Lung (tissue), 12 donors: ENCODE measurements around the gene TMEM247. TPM values are rescaled to one million over a fixed set of nuclear protein-coding genes. Genes with fewer than 3 reads are reported as not detected.

Experiments used
- ATAC-seq: fragments of 200-7000 bp; cut with Tn5 transposase; one replicate; pipeline ENCODE4 v1.9.1; 2020; ENCODE audit warnings: moderate number of reproducible peaks; ENCODE audit not compliant: insufficient read depth, low FRiP score
- DNase-seq, 3 donors: peaks; one replicate each; pipeline ENCODE4 v3.0.0-alpha.2; 2013 to 2017
- H3K27ac ChIP-seq, 2 donors: one replicate each; pipeline ENCODE4 v1.5.1; 2013; ENCODE audit warnings: mild to moderate bottlenecking in 2 of 2, moderate library complexity in 2 of 2, control low read depth in 1 of 2, inconsistent platforms in 1 of 2, low read depth in 1 of 2, low read length in 1 of 2
- H3K27me3 ChIP-seq, 3 donors: one replicate each; pipeline ENCODE4 v1.5.1; 2013; ENCODE audit warnings: low read length in 2 of 3; ENCODE audit not compliant: control insufficient read depth in 3 of 3, insufficient read depth in 3 of 3
- H3K36me3 ChIP-seq, 4 donors: one replicate each; pipeline ENCODE4 v1.5.1; 2013; ENCODE audit warnings: low read length in 4 of 4, mild to moderate bottlenecking in 1 of 4, moderate library complexity in 1 of 4; ENCODE audit not compliant: control insufficient read depth in 4 of 4, insufficient read depth in 4 of 4
- H3K4me1 ChIP-seq, 5 donors: one replicate each; pipeline ENCODE4 v1.5.1; 2013; ENCODE audit warnings: low read length in 5 of 5, mild to moderate bottlenecking in 2 of 5, moderate library complexity in 1 of 5; ENCODE audit not compliant: control insufficient read depth in 5 of 5, insufficient read depth in 5 of 5
- H3K4me3 ChIP-seq: one replicate; pipeline ENCODE4 v1.5.1; 2013; ENCODE audit warnings: mild to moderate bottlenecking, control low read depth, moderate library complexity
- H3K9ac ChIP-seq, 2 donors: one replicate each; pipeline ENCODE4 v1.5.1; 2013; ENCODE audit warnings: low read length in 2 of 2, control low read depth in 1 of 2; ENCODE audit not compliant: insufficient read depth in 1 of 2
- H3K9me3 ChIP-seq, 4 donors: one replicate each; pipeline ENCODE4 v1.5.1; 2013; ENCODE audit warnings: low read length in 3 of 4, mild to moderate bottlenecking in 1 of 4, moderate library complexity in 1 of 4; ENCODE audit not compliant: control insufficient read depth in 4 of 4, insufficient read depth in 3 of 4
- WGBS, 2 donors: extraction: QIAGEN DNeasy Blood & Tissue Kit; methylation state at CpG; one replicate each; pipeline ENCODE4 v1.1.7; 2013; 5-methylcytosine and 5-hydroxymethylcytosine counted together
- polyA plus RNA-seq, 2 donors: library from polyadenylated mRNA; stranded (reverse); fragments of 200-250 nt; gene quantifications; one replicate each; pipeline ENCODE4 v1.2.1, GENCODE V29; 2013
- total RNA-seq, 2 donors: library from RNA; depleted of rRNA in 1 of 2; stranded (reverse); fragments of >200 nt in 1 of 2; gene quantifications; one replicate each; pipeline ENCODE4 v1.2.1, GENCODE V29; 2014 to 2021
- TF ChIP-seq, protein P1 (sequence below): IDR thresholded peaks from 2 replicates; pipeline ENCODE4 v1.5.1; 2012; ENCODE audit warnings: mild to moderate bottlenecking; ENCODE audit errors: control extremely low read depth, extremely low read depth
- donor health status: control.
- donor health status: control.
- donor health status: Bipolar disorder and iron deficiency.
- donor health status: healthy.
- donor health status: DM: yes; HTN: yes; CAD: no.

Gene TMEM247
- total and polyA plus RNA-seq, 4 donors = not detected

DNA sequence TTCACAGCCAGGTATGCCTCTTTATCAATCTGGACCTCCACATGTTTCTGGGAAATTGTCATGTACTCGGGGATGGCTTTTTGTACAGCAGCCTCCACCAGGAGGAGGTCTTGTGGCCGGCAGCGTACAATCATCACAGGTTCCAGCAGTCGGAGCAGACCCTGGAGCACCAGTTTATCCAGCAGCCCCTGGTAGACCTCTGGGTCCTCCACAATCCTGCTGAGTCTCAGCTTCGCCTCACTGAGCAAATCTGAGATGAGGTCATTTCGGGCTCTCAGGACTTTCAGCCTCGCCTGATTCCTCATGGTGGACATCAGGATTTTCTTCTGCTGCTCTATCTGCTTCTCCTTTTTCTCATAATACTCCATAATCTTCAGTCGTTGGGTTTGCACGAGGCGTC lies 32.8 kb downstream of the TMEM247 start:
- DNase-seq (no peak), ATAC-seq (no peak)
- Histone ChIP-seq H3K27me3 (no peaks in the 10 kb centered on the region), H3K36me3 (no peaks in the 10 kb centered on the region), H3K9me3 (peaks cover 0 to 7% (median 0%) of the 10 kb centered on the region in 4 donors), H3K27ac (no peak overlapping the region), H3K4me1 (no peaks in the 10 kb centered on the region), H3K4me3 (no peak overlapping the region), H3K9ac (no peak overlapping the region)
- 91 to 95% methylated on average over 10 of the region's 10 CpGs for WGBS, 2 donors
- TF ChIP-seq, protein P1, sequence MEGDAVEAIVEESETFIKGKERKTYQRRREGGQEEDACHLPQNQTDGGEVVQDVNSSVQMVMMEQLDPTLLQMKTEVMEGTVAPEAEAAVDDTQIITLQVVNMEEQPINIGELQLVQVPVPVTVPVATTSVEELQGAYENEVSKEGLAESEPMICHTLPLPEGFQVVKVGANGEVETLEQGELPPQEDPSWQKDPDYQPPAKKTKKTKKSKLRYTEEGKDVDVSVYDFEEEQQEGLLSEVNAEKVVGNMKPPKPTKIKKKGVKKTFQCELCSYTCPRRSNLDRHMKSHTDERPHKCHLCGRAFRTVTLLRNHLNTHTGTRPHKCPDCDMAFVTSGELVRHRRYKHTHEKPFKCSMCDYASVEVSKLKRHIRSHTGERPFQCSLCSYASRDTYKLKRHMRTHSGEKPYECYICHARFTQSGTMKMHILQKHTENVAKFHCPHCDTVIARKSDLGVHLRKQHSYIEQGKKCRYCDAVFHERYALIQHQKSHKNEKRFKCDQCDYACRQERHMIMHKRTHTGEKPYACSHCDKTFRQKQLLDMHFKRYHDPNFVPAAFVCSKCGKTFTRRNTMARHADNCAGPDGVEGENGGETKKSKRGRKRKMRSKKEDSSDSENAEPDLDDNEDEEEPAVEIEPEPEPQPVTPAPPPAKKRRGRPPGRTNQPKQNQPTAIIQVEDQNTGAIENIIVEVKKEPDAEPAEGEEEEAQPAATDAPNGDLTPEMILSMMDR = no peak

DNA sequence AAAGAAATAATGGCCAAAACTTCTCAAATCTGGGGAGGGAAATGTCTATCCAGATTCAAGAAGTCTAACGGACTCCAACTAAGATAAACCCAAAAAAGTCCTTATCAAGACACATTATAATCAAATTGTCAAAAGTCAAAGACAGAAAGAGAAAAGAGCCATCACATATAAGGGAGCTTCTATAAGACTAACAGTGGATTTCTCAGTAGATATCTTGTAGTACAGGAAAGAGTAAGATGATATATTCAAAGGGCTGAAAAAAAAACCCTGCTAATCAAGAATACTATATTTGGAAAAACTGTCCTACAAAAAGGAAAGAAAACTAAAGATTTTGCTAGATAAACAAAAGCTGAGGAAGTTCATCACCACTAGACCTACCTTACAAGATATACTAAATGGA lies 35.4 kb downstream of the TMEM247 start:
- 94 to 96% methylated on average over 1 of the region's 1 CpG for WGBS, 2 donors
- TF ChIP-seq, protein P1 = no peak
- Histone ChIP-seq H3K4me1 (peaks cover 0 to 12% (median 3%) of the 10 kb centered on the region in 5 donors), H3K4me3 (no peak overlapping the region), H3K27ac (no peak overlapping the region), H3K9me3 (peaks cover 0 to 7% (median 0%) of the 10 kb centered on the region in 4 donors), H3K36me3 (no peaks in the 10 kb centered on the region), H3K27me3 (no peaks in the 10 kb centered on the region), H3K9ac (no peak overlapping the region)
- DNase-seq (no peak), ATAC-seq (no peak)

DNA sequence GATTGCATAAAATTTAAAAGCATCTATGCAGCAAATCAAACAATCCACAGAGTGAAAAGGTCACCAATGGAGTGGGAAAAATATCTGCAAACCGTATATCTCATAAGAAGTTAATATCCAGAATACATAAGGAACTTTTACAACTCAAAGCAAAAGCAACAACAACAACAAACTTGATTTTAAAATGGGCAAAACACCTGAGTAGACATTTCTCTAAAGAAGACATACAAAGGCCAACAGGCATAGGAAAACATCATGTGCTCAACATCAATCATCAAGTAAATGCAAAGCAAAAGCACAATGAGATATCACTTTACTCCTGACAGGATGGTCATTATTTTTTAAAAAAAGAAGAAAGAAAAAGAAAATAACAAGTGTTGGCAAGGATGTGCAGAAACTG lies 38.1 kb downstream of the TMEM247 start:
- no peaks in the 10 kb centered on the region for H3K27me3 ChIP-seq
- H3K27ac ChIP-seq = no peak overlapping the region
- 84 to 96% methylated on average over 1 of the region's 1 CpG for WGBS, 2 donors
- DNase-seq (no peak), ATAC-seq (no peak)
- no peak overlapping the region for H3K4me3 ChIP-seq
- H3K9ac ChIP-seq = no peak overlapping the region
- TF ChIP-seq, protein P1 = no peak
- peaks cover 0 to 34% (median 16%) of the 10 kb centered on the region in 5 donors for H3K4me1 ChIP-seq
- no peaks in the 10 kb centered on the region for H3K36me3 ChIP-seq
- H3K9me3 ChIP-seq = peaks cover 0 to 7% (median 0%) of the 10 kb centered on the region in 4 donors

DNA sequence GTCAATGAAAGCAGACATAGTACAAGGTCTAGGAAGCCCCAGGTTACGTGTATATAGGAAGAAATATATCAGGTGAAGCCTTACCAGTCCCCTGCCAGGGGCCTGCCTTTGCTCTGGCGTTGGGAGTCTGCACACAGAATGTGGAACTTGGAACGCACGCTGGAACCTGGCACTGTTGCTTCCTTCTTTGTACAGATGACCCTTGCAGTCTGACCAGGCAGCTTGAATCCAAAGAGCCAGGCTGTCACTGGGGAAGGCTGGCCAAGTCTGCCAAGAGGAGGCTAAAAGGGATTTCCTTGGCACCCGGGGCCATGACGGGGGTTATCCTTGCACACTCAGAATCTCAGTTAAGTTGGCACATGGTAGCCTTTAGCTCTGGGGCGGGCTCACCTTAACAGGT lies 39.5 kb downstream of the TMEM247 start:
- Histone ChIP-seq H3K9me3 (peaks cover 0 to 7% (median 0%) of the 10 kb centered on the region in 4 donors), H3K36me3 (no peaks in the 10 kb centered on the region), H3K4me3 (no peak overlapping the region), H3K4me1 (peaks cover 0 to 34% (median 16%) of the 10 kb centered on the region in 5 donors), H3K27me3 (no peaks in the 10 kb centered on the region), H3K27ac (no peak overlapping the region), H3K9ac (no peak overlapping the region)
- ATAC-seq (no peak), DNase-seq (peak; percentile 36 to 58 (median 46))
- WGBS, 2 donors = 59 to 73% methylated on average over 7 of the region's 7 CpGs
- TF ChIP-seq, protein P1 = no peak
